ENCODE results near the gene EHBP1L1.

EHBP1L1 gene

DNA sequence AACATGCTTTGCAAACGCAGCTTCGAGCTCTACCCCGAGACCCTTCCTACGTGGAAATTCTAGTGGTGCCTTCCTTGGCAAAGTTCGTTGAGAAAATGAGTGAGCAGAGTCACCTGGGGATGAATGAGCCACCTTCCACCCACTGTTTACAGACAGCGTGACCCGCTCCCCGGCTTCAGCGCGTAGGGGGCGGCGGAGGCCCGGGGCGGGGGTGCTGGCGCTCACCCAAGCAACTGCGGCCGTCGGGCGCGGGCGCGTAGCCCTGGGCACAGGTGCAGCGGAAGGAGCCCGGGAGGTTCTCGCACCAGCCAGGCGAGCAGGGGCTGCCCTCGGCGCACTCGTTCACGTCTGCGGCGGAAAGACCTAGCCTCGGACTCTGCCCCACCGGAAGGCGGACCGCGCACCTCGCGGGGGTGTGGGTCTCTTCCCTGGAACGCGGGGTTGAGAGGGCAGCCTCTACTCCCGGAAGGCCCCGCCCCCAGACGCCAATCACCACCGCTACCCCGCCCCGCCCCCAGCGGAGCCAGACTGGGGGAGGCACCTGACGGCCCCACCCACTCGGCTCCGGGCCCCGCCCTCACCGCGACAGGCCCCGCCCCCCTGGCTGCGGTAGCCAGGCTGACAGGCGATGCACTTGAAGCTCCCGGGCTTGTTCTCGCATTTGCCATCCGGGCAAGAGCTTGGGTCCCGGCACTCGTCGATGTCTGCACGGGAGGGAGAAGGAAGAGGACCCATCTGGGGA, 29.5 kb upstream of the EHBP1L1 start:
- no peak for DNase-seq (ENCODE audit: low spot score)
- Histone ChIP-seq H3K27ac (peak overlapping the region in 1 of 2 donors; percentile 18), H3K4me3 (peak overlapping the region; percentile 48)
- TF ChIP-seq, protein P1, sequence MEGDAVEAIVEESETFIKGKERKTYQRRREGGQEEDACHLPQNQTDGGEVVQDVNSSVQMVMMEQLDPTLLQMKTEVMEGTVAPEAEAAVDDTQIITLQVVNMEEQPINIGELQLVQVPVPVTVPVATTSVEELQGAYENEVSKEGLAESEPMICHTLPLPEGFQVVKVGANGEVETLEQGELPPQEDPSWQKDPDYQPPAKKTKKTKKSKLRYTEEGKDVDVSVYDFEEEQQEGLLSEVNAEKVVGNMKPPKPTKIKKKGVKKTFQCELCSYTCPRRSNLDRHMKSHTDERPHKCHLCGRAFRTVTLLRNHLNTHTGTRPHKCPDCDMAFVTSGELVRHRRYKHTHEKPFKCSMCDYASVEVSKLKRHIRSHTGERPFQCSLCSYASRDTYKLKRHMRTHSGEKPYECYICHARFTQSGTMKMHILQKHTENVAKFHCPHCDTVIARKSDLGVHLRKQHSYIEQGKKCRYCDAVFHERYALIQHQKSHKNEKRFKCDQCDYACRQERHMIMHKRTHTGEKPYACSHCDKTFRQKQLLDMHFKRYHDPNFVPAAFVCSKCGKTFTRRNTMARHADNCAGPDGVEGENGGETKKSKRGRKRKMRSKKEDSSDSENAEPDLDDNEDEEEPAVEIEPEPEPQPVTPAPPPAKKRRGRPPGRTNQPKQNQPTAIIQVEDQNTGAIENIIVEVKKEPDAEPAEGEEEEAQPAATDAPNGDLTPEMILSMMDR (IDR thresholded peaks at IDR 0.05): no peak

DNA sequence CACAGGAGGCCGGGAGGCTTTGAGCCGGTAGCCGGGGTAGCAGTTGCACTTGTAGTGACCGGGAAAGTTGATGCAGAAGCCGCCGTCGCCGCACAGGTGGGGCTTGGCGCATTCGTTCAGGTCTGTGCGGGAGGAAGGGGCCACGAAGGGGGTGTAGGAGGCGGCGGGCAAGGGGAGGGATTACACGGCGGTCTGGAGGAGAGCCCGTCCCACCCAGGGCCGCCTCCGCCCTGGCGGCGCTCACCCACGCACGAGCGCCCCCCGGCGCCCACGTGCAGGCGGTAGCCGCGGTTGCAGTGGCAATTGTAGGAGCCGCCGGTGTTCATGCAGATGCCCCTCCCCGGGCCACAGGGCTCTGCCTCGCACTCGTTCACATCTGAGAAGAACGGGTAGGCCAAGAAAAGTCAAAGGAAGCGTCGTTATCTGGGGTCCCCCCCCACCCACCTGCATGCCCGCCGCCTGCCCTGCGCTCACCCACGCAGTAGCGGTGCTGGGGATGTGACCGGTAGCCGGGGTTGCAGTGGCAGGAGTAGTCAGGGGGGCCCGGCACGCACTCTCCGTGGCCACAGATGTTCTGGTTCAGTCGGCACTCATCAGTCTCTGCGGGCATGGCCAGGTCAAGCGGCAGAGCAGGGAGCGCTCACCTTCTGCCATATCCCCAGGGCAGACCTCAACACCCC, 28.3 kb upstream of the EHBP1L1 start:
- H3K4me3 ChIP-seq: no peak overlapping the region
- DNase-seq (ENCODE audit: low spot score): no peak
- TF ChIP-seq, protein P1 (IDR thresholded peaks at IDR 0.05): no peak
- no peak overlapping the region for H3K27ac ChIP-seq

DNA sequence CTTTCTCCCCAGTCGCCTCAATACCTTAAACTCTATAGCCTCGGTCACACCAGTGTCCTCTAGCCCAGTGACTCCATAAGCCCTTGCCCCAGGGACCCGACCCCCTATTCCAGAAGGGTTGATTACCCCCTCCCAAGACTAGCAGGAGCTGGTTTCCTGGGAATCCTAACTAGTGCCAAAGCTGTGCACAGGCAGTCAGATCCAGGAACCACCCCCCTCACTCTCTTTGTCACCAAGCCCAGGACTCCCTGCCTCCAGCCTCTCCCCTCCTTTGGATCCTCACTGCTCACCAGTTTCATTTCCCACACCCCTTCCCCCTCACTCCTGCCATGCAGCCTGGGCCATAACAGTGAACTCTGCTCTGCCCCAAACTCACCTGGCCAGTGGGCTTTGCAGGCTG, 27.5 kb upstream of the EHBP1L1 start:
- TF ChIP-seq, protein P1 (IDR thresholded peaks at IDR 0.05): no peak
- no peak for DNase-seq (ENCODE audit: low spot score)

DNA sequence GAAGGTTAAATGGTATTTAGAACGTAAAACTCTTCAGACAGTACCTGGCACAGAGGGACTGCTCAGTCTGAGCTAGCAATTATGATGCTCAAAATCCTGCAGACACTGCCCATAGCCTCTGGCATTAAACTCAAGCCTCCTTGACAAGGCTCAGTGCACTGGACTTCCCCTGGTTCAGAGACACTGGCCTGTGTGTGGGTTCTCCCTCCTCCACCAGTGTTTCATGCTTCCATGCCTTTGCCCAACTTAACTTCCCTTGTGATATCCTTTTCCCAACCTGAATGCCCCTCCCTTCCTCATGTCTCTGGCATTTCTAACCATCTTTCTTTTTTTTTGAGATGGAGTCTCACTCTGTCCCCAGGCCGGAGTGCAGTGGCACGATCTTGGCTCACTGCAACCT, 26.8 kb upstream of the EHBP1L1 start:
- no peak for DNase-seq (ENCODE audit: low spot score)
- TF ChIP-seq, protein P1 (IDR thresholded peaks at IDR 0.05): no peak
- Histone ChIP-seq H3K4me3 (no peak overlapping the region), H3K27ac (no peak overlapping the region)

More for the DNA sequence above, 27.5 kb upstream of the EHBP1L1 start:
- Histone ChIP-seq H3K27ac (no peak overlapping the region), H3K4me3 (no peak overlapping the region)

DNA sequence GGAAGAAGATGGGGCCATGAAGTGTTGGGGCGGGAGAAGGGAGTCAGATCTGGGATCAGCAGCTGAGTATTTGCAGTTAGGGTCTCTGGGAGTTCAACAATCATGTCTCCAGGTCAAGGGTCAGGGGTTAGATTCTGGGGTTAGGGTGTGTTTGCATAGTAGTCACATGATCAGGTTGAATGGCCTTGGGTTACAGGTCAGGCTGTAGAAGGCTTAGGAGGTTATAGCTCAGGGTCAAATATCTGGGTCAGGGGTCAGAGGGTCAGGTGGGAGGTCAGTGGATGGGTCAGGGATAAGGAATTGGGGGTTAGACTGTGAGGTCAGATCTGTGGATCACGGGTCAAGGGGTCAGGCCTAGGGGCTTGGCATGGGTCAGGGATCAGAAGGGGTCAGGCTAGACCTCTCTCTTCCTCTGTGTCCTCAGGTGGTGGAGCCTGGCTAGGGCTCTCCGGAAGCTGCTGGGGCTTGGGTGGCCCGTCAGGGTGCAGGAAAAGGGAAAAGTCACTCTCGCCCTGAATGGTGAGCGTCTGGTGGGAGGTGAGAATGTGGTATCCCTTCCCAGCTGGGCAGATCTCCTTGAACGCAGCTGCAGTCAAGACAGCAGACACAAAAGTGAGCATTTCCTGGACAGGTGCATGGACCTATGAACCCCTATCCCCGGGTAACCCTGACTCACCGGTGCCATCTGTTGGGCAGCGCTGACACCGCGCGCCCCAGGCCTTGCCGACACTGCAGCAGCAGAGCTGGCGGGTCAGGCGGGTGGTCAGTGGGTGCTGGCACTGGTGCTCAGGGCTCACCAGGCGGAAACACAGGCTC, 24.1 kb upstream of the EHBP1L1 start:
- TF ChIP-seq, protein P1 (IDR thresholded peaks at IDR 0.05): no peak
- no peak for DNase-seq (ENCODE audit: low spot score)
- H3K4me3 ChIP-seq: no peak overlapping the region
- peak overlapping the region in 1 of 2 donors; percentile 13 for H3K27ac ChIP-seq

DNA sequence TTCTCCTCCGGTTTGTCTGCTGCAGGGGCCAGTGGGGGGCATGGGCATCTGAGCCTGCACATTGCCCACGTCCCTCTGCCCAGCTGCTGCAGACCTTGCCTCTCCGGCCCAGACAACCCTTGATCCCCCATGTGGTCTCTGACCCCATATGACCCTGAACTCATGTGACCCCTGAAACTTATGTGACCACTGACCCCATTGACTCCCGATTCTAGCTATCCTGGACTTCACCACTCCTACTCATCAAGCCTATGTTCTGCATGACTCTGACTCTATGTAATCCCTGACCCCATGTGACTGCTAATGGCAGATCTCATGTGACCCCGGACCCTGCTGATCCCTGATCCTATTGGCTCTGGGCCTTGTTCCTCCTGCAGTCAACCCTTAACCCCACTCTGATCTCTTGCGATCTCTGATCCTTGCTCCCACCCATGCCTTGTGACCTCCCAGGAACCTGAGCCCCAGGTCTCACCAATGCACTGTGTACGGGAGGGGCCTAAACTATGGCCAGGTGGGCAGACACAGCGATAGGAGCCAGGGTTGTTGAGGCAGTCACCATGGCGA, 23.4 kb upstream of the EHBP1L1 start:
- DNase-seq (ENCODE audit: low spot score): no peak
- Histone ChIP-seq H3K4me3 (no peak overlapping the region), H3K27ac (peak overlapping the region in 1 of 2 donors; percentile 13)
- TF ChIP-seq, protein P1 (IDR thresholded peaks at IDR 0.05): no peak
